Loucy (cell line): ENCODE results near the gene MOSPD2.

Source experiments
- H2AFZ ChIP-seq: fragments of 200-600 bp; sonication (generic); 2 replicates; pipeline ENCODE4 v1.6.0; 2016; ENCODE audit warnings: antibody characterized with exemption, mild to moderate bottlenecking, low read length, moderate library complexity
- H3F3A ChIP-seq: fragments of 200-600 bp; 2 replicates; pipeline ENCODE4 v1.6.0; 2016; ENCODE audit warnings: antibody characterized with exemption, low read depth, mild to moderate bottlenecking
- H3K27me3 ChIP-seq: fragments of 200-600 bp; sonication (generic); 2 replicates; pipeline ENCODE4 v1.6.1; 2014; ENCODE audit warnings: low read length, mild to moderate bottlenecking; ENCODE audit not compliant: insufficient read depth, poor library complexity, severe bottlenecking
- H3K36me3 ChIP-seq: fragments of 200-600 bp; sonication (generic); 2 replicates; pipeline ENCODE4 v1.6.1; 2016; ENCODE audit warnings: low read length; ENCODE audit not compliant: insufficient read depth
- H3K4me1 ChIP-seq: fragments of 200-600 bp; sonication (generic); 2 replicates; pipeline ENCODE4 v1.5.1; 2014; ENCODE audit warnings: low read length, mild to moderate bottlenecking; ENCODE audit not compliant: insufficient read depth, poor library complexity, severe bottlenecking
- H3K4me2 ChIP-seq: fragments of 200-600 bp; sonication (generic); 2 replicates; pipeline ENCODE4 v1.6.0; 2014; ENCODE audit warnings: antibody characterized with exemption, low read length, low read depth, mild to moderate bottlenecking; ENCODE audit not compliant: poor library complexity, severe bottlenecking
- H3K4me3 ChIP-seq: fragments of 200-600 bp; sonication (generic); 2 replicates; pipeline ENCODE4 v1.5.1; 2014; ENCODE audit warnings: low read length, mild to moderate bottlenecking, mixed read lengths; ENCODE audit not compliant: poor library complexity, severe bottlenecking
- H3K79me2 ChIP-seq: fragments of 200-600 bp; sonication (generic); 2 replicates; pipeline ENCODE4 v1.6.1; 2014; ENCODE audit warnings: low read length; ENCODE audit not compliant: insufficient read depth
- H3K9ac ChIP-seq: fragments of 200-600 bp; sonication (generic); 2 replicates; pipeline ENCODE4 v1.6.0; 2014; ENCODE audit warnings: mild to moderate bottlenecking, low read depth, low read length, moderate library complexity; ENCODE audit not compliant: poor library complexity, severe bottlenecking
- H3K9me2 ChIP-seq: fragments of 200-600 bp; sonication (generic); replicated peaks from 2 replicates; pipeline ENCODE4 v1.6.1; 2016; ENCODE audit warnings: low read depth, low read length, mixed read lengths
- H3K9me3 ChIP-seq: fragments of 200-600 bp; sonication (generic); 2 replicates; pipeline ENCODE4 v1.6.1; 2014; ENCODE audit warnings: mild to moderate bottlenecking, antibody characterized with exemption, low read length, low read depth; ENCODE audit not compliant: insufficient read depth
- H4K20me1 ChIP-seq: fragments of 200-600 bp; sonication (generic); 2 replicates; pipeline ENCODE4 v1.6.0; 2014; ENCODE audit warnings: antibody characterized with exemption, low read length, mild to moderate bottlenecking; ENCODE audit not compliant: insufficient read depth, poor library complexity, severe bottlenecking
- CTCF ChIP-seq: fragments of 200-600 bp; sonication (generic); conservative IDR thresholded peaks from 2 replicates; pipeline ENCODE4 v1.5.1; 2014; ENCODE audit warnings: mild to moderate bottlenecking, antibody characterized with exemption, low read length
- EZH2phosphoT487 ChIP-seq: fragments of 200-600 bp; IDR thresholded peaks from 2 replicates; pipeline ENCODE4 v1.6.1; 2018; ENCODE audit warnings: antibody characterized with exemption, mild to moderate bottlenecking, moderate library complexity, borderline replicate concordance

Gene MOSPD2

GRCh38 chrX:14896273-14896672, 23.1 kb downstream of the MOSPD2 start:
- H3K9ac ChIP-seq = no peak overlapping the region
- no peaks in the 10 kb centered on the region for H3F3A ChIP-seq
- no peaks in the 10 kb centered on the region for H4K20me1 ChIP-seq
- peaks cover 7% of the 10 kb centered on the region; the same call in 1 of the 2 replicates for H3K36me3 ChIP-seq
- H2AFZ ChIP-seq = no peak overlapping the region
- TF ChIP-seq EZH2phosphoT487 = no peak
- TF ChIP-seq CTCF = no peak
- no peaks in the 10 kb centered on the region for H3K9me2 ChIP-seq
- H3K4me3 ChIP-seq = no peak overlapping the region
- no peak overlapping the region for H3K4me2 ChIP-seq
- H3K4me1 ChIP-seq = no peaks in the 10 kb centered on the region
- no peaks in the 10 kb centered on the region for H3K27me3 ChIP-seq
- no peaks in the 10 kb centered on the region for H3K79me2 ChIP-seq
- H3K9me3 ChIP-seq = no peaks in the 10 kb centered on the region

GRCh38 chrX:14897042-14897441, 23.8 kb downstream of the MOSPD2 start:
- Histone ChIP-seq H4K20me1 (no peaks in the 10 kb centered on the region), H3K27me3 (no peaks in the 10 kb centered on the region), H3K4me1 (no peaks in the 10 kb centered on the region), H3K4me2 (no peak overlapping the region), H3K9me3 (no peaks in the 10 kb centered on the region), H3K36me3 (peaks cover 7% of the 10 kb centered on the region; the same call in 1 of the 2 replicates), H3K9ac (no peak overlapping the region), H3F3A (no peaks in the 10 kb centered on the region), H3K4me3 (no peak overlapping the region), H2AFZ (no peak overlapping the region), H3K9me2 (no peaks in the 10 kb centered on the region), H3K79me2 (no peaks in the 10 kb centered on the region)
- TF ChIP-seq EZH2phosphoT487 (no peak), CTCF (no peak)

- H3K4me2 ChIP-seq = peak overlapping the region; percentile 50
- H3K79me2 ChIP-seq = no peaks in the 10 kb centered on the region
- no peaks in the 10 kb centered on the region for H3K9me2 ChIP-seq
- H4K20me1 ChIP-seq = no peaks in the 10 kb centered on the region
- no peaks in the 10 kb centered on the region for H3K4me1 ChIP-seq
- no peak overlapping the region for H2AFZ ChIP-seq
- no peaks in the 10 kb centered on the region for H3F3A ChIP-seq
- no peaks in the 10 kb centered on the region for H3K9me3 ChIP-seq
- H3K4me3 ChIP-seq = no peak overlapping the region
- peaks cover 13% of the 10 kb centered on the region; the same call in 1 of the 2 replicates for H3K36me3 ChIP-seq
- no peaks in the 10 kb centered on the region for H3K27me3 ChIP-seq
- no peak overlapping the region for H3K9ac ChIP-seq
- TF ChIP-seq EZH2phosphoT487 (no peak), CTCF (no peak)
Observed at GRCh38 chrX:14899607-14900006, 26.4 kb downstream of the MOSPD2 start.
